Choroid plexus epithelial cell (primary cell): ENCODE results near the gene HNRNPH1.

ENCODE experiments used
- DNase-seq: peaks from one replicate; pipeline ENCODE4 v3.0.0-alpha.2; 2010; ENCODE audit warnings: low read depth
- H3K4me3 ChIP-seq: 2 replicates; pipeline ENCODE4 v1.5.1; 2011; ENCODE audit warnings: low read depth, mild to moderate bottlenecking, control low read depth, low read length, moderate library complexity
- CTCF ChIP-seq: conservative IDR thresholded peaks from 2 replicates; pipeline ENCODE4 v1.5.1; 2011; ENCODE audit warnings: low read depth, mild to moderate bottlenecking, control low read depth, inconsistent platforms, low read length, moderate library complexity

The HNRNPH1 gene

GRCh38 chr5:179599973-179600372 lies 23.5 kb downstream of the HNRNPH1 start:
- H3K4me3 ChIP-seq, result no peak overlapping the region
- no peak for DNase-seq
- TF ChIP-seq CTCF, result no peak

GRCh38 chr5:179599566-179599965 lies 23.9 kb downstream of the HNRNPH1 start:
- no peak for DNase-seq
- no peak for TF ChIP-seq CTCF
- H3K4me3 ChIP-seq, result no peak overlapping the region

- no peak for TF ChIP-seq CTCF
Observed at GRCh38 chr5:179599100-179599499, 24.4 kb downstream of the HNRNPH1 start.

GRCh38 chr5:179596421-179596820 lies 27.1 kb downstream of the HNRNPH1 start:
- no peak for TF ChIP-seq CTCF
- H3K4me3 ChIP-seq, result no peak overlapping the region
- DNase-seq, result no peak

More at GRCh38 chr5:179599100-179599499, 24.4 kb downstream of the HNRNPH1 start:
- no peak for DNase-seq
- no peak overlapping the region for H3K4me3 ChIP-seq

GRCh38 chr5:179595916-179596315 lies 27.6 kb downstream of the HNRNPH1 start:
- no peak overlapping the region for H3K4me3 ChIP-seq
- peak; percentile 77 for DNase-seq
- TF ChIP-seq CTCF, result no peak

GRCh38 chr5:179588166-179588565 lies 35.3 kb downstream of the HNRNPH1 start:
- TF ChIP-seq CTCF, result no peak
- H3K4me3 ChIP-seq, result no peak overlapping the region
- DNase-seq, result no peak

- no peak overlapping the region for H3K4me3 ChIP-seq
- DNase-seq, result peak; percentile 66
- TF ChIP-seq CTCF, result peak; percentile 36
Observed at GRCh38 chr5:179585941-179586401, 37.5 kb downstream of the HNRNPH1 start.
